Neural progenitor cell (in vitro differentiated cells): Measurements from ENCODE around the gene C3orf20.

Experiments used
- CTCF ChIP-seq: fragments of 200-600 bp; sonication (generic); IDR thresholded peaks from 2 replicates; pipeline ENCODE4 v1.5.1; 2017; ENCODE audit warnings: antibody characterized with exemption, mild to moderate bottlenecking
- EZH2 ChIP-seq: fragments of 200-600 bp; sonication (generic); IDR thresholded peaks from 2 replicates; pipeline ENCODE4 v1.6.1; 2017; ENCODE audit warnings: antibody characterized with exemption, mild to moderate bottlenecking, moderate library complexity
- EZH2phosphoT487 ChIP-seq: fragments of 200-600 bp; sonication (generic); IDR thresholded peaks from 2 replicates; pipeline ENCODE4 v1.6.1; 2017; ENCODE audit warnings: antibody characterized with exemption

- no peak for TF ChIP-seq CTCF
- TF ChIP-seq EZH2phosphoT487, result no peak
- no peak for TF ChIP-seq EZH2
Observed at GRCh38 chr3:14640734-14641133, 34.2 kb upstream of the C3orf20 start.
